DOHH2 (cell line): ENCODE data around the gene BICDL1.

ENCODE experiments used
- CTCF ChIP-seq: fragments of 200-600 bp; sonication (generic); IDR thresholded peaks from one replicate; pipeline ENCODE4 v1.5.1; 2014; ENCODE audit warnings: antibody characterized with exemption, mild to moderate bottlenecking, low read depth, low read length; ENCODE audit not compliant: poor library complexity, severe bottlenecking
- EZH2phosphoT487 ChIP-seq: fragments of 200-600 bp; sonication (generic); IDR thresholded peaks from 2 replicates; pipeline ENCODE4 v1.6.1; 2017; ENCODE audit warnings: borderline replicate concordance, mild to moderate bottlenecking, antibody characterized with exemption, low read length, moderate library complexity, mixed read lengths

DNA sequence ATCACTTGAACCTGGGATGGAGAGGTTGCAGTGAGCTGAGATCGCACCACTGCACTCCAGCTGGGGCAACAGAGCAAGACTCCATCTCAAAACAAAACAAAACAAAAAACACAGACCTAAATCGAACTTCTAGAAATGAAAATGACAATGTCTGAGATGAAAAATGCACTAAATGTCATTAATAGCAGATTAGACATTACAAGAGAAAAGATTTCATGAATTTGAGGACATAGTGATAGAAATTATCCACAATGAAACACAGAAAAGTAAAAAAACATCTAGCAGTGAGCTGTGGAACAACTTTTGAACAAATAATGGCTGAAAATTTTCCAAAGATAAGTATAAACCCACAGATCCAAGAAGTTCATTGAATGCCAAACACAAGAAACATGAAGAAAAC is 35.2 kb downstream of the BICDL1 start:
- TF ChIP-seq CTCF (no peak), EZH2phosphoT487 (no peak)
